GM18502 (cell line): ENCODE results near the gene PTGER4.
A peak's percentile ranks its signal among the peaks of the same experiment; 100 is the strongest.
"Not testable (repeated sequence)": the region's sequence is repeated elsewhere in the genome, so short reads cannot be mapped to it uniquely, and the experiment has no call there.

Source experiments
- ATAC-seq: cut with Tn5 transposase; IDR thresholded peaks from one replicate; pipeline ENCODE4 v1.9.1; 2021; ENCODE audit warnings: mild to moderate bottlenecking; ENCODE audit not compliant: unreplicated experiment, poor library complexity

Gene PTGER4

GRCh38 chr5:40679913-40680681 lies at the start of gene PTGER4:
Gene PTGER4, plus strand, starts transcription at chr5:40679915. Its CDS starts 1,079 bp downstream, at chr5:40680994.
- ATAC-seq = peak; percentile 32

GRCh38 chr5:40630126-40630525 lies 49.6 kb upstream of the PTGER4 start:
- no peak for ATAC-seq

GRCh38 chr5:40631236-40631635 lies 48.5 kb upstream of the PTGER4 start:
- no peak for ATAC-seq

- no peak for ATAC-seq
Observed at GRCh38 chr5:40634154-40634553, 45.6 kb upstream of the PTGER4 start.

- no peak for ATAC-seq
Observed at GRCh38 chr5:40634593-40634992, 45.1 kb upstream of the PTGER4 start.

- not testable (repeated sequence) for ATAC-seq
Observed at GRCh38 chr5:40639531-40639930, 40.2 kb upstream of the PTGER4 start.

GRCh38 chr5:40646266-40646665 lies 33.4 kb upstream of the PTGER4 start:
- ATAC-seq = no peak

GRCh38 chr5:40648150-40648549 lies 31.6 kb upstream of the PTGER4 start:
- no peak for ATAC-seq

- ATAC-seq = no peak
Observed at GRCh38 chr5:40649463-40650030, 30.2 kb upstream of the PTGER4 start.

GRCh38 chr5:40651201-40651600 lies 28.5 kb upstream of the PTGER4 start:
- no peak for ATAC-seq

- no peak for ATAC-seq
Observed at GRCh38 chr5:40652441-40653220, 27.1 kb upstream of the PTGER4 start.

GRCh38 chr5:40653221-40654022 lies 26.3 kb upstream of the PTGER4 start:
- ATAC-seq = no peak

GRCh38 chr5:40654377-40654991 lies 25.2 kb upstream of the PTGER4 start:
- no peak for ATAC-seq

- no peak for ATAC-seq
Observed at GRCh38 chr5:40655138-40655537, 24.6 kb upstream of the PTGER4 start.

GRCh38 chr5:40656091-40656490 lies 23.6 kb upstream of the PTGER4 start:
- ATAC-seq = not testable (repeated sequence)

- ATAC-seq = no peak
Observed at GRCh38 chr5:40656766-40657165, 22.9 kb upstream of the PTGER4 start.

GRCh38 chr5:40660751-40661150 lies 19.0 kb upstream of the PTGER4 start:
- no peak for ATAC-seq

- ATAC-seq = no peak
Observed at GRCh38 chr5:40665635-40666298, 13.9 kb upstream of the PTGER4 start.

- no peak for ATAC-seq
Observed at GRCh38 chr5:40666657-40667056, 13.1 kb upstream of the PTGER4 start.
